Aortic smooth muscle cell (primary cell): Measurements from ENCODE around the gene ADAM17. TPM values are rescaled to one million over a fixed set of nuclear protein-coding genes. Genes with fewer than 3 reads are reported as not detected.

Experiments used
- total RNA-seq: library from RNA; depleted of rRNA; stranded (reverse); fragments of >200 nt; gene quantifications from 2 replicates; pipeline ENCODE4 v1.2.3, GENCODE V29; 2014

ADAM17 gene
- 46.9 and 50.1 TPM in 2 replicates for total RNA-seq

GRCh38 chr2:9555297-9556120, at the start of gene ADAM17:
Gene ADAM17, minus strand, starts transcription at chr2:9555830. Its CDS starts 225 bp downstream, at chr2:9555605.

GRCh38 chr2:9474361-9475057, 81.1 kb downstream of the ADAM17 start, which contains the start of gene IAH1:
Gene IAH1, plus strand, starts transcription at chr2:9474551. Its CDS starts 16 bp downstream, at chr2:9474567.

Other genes starting within 250 kb of the ADAM17 start
- 65.4 and 68.5 TPM in 2 replicates for gene ITGB1BP1, start 132.3 kb downstream of the ADAM17 start, total RNA-seq
- 52.5 and 56.1 TPM in 2 replicates for gene CPSF3, start 132.2 kb downstream of the ADAM17 start, total RNA-seq
- 74.2 and 80.8 TPM in 2 replicates for gene IAH1, start 81.3 kb downstream of the ADAM17 start, total RNA-seq
- 411 and 442 TPM in 2 replicates for gene YWHAQ, start 75.2 kb upstream of the ADAM17 start, total RNA-seq